ENCODE measurements around the gene NRXN3. TPM values are rescaled to one million over a fixed set of nuclear protein-coding genes. Genes with fewer than 3 reads are reported as not detected.

Gene NRXN3
- total RNA-seq, 1 experiment from 2014 or later: not detected

DNA sequence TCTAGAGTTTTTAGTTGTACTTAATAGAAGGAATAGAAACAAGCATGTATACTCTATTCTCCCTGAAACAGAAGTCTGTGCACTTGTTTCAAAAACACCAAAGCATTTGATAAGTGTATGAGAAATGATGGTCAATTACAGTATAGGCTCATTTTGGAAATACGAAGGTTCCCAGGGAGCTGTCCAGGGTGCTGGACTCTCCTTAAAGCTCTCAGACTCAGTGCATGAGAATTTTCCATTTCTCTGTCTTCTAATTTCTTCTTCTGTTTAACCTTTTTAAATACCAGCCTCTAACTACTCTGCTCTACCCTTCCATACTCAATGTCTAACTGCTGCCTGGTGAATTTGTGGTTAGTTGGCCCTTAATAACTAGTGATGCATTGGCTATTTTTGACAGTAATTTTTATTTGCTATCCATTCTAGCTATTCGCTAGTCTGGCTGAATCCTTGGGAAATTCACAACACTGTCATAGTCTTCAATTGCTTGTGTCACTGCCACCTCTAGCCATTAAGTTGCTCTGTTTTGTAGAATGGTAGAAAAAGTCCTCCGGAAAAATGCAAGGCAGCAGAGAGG is 229.2 kb downstream of the NRXN3 start:
- H3K9me3 ChIP-seq (ENCODE audit: control insufficient read depth in 1 of 2, insufficient read depth in 1 of 2, low read depth in 1 of 2, low read length in 2 of 2): no peaks in the 10 kb centered on the region
- no peak for DNase-seq (ENCODE audit: low read depth, low spot score)
- ChIA-PET POLR2A (no interaction called here), CTCF (no interaction called here), RAD21 (ENCODE audit: low non-redundant PET in 1 of 2, low total read pairs in 2 of 2, uncharacterized antibody in 2 of 2, unreplicated experiment in 2 of 2) (no interaction called here)
- H3K4me1 ChIP-seq (ENCODE audit: control insufficient read depth in 1 of 2, insufficient read depth in 2 of 2, low read length in 2 of 2): no peaks in the 10 kb centered on the region
- H4K20me1 ChIP-seq (ENCODE audit: insufficient read depth): no peaks in the 10 kb centered on the region
- BruUV-seq (replicated peaks): no TSS peak
- no peaks in the 10 kb centered on the region for H3K9me2 ChIP-seq (ENCODE audit: insufficient read depth)
- intact Hi-C loops (cut with micrococcal nuclease): no loop called here
- H3K27me3 ChIP-seq (ENCODE audit: insufficient read depth, low read length): peaks cover 5% of the 10 kb centered on the region; the same call in 1 of the 2 replicates
- no peak overlapping the region for H3K4me3 ChIP-seq (replicated peaks in 1 of 2; ENCODE audit: low read depth in 1 of 2, low read length in 2 of 2)
- no peak overlapping the region for H3K9ac ChIP-seq (ENCODE audit: low read length)
- no peak overlapping the region for H2AFZ ChIP-seq (ENCODE audit: low read depth, low read length, poor library complexity, severe bottlenecking)
- H3K79me2 ChIP-seq (ENCODE audit: insufficient read depth, low read length): no peaks in the 10 kb centered on the region
- TF ChIP-seq, protein P1, sequence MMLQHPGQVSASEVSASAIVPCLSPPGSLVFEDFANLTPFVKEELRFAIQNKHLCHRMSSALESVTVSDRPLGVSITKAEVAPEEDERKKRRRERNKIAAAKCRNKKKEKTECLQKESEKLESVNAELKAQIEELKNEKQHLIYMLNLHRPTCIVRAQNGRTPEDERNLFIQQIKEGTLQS (IDR thresholded peaks at IDR 0.05): no peak
- no peak for TF ChIP-seq ELF1 (IDR thresholded peaks at IDR 0.05; ENCODE audit: borderline replicate concordance, low read depth)
- TF ChIP-seq, protein P2, sequence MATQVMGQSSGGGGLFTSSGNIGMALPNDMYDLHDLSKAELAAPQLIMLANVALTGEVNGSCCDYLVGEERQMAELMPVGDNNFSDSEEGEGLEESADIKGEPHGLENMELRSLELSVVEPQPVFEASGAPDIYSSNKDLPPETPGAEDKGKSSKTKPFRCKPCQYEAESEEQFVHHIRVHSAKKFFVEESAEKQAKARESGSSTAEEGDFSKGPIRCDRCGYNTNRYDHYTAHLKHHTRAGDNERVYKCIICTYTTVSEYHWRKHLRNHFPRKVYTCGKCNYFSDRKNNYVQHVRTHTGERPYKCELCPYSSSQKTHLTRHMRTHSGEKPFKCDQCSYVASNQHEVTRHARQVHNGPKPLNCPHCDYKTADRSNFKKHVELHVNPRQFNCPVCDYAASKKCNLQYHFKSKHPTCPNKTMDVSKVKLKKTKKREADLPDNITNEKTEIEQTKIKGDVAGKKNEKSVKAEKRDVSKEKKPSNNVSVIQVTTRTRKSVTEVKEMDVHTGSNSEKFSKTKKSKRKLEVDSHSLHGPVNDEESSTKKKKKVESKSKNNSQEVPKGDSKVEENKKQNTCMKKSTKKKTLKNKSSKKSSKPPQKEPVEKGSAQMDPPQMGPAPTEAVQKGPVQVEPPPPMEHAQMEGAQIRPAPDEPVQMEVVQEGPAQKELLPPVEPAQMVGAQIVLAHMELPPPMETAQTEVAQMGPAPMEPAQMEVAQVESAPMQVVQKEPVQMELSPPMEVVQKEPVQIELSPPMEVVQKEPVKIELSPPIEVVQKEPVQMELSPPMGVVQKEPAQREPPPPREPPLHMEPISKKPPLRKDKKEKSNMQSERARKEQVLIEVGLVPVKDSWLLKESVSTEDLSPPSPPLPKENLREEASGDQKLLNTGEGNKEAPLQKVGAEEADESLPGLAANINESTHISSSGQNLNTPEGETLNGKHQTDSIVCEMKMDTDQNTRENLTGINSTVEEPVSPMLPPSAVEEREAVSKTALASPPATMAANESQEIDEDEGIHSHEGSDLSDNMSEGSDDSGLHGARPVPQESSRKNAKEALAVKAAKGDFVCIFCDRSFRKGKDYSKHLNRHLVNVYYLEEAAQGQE (IDR thresholded peaks at IDR 0.05; ENCODE audit: low read depth): peak; percentile 77
- TF ChIP-seq, protein P3, sequence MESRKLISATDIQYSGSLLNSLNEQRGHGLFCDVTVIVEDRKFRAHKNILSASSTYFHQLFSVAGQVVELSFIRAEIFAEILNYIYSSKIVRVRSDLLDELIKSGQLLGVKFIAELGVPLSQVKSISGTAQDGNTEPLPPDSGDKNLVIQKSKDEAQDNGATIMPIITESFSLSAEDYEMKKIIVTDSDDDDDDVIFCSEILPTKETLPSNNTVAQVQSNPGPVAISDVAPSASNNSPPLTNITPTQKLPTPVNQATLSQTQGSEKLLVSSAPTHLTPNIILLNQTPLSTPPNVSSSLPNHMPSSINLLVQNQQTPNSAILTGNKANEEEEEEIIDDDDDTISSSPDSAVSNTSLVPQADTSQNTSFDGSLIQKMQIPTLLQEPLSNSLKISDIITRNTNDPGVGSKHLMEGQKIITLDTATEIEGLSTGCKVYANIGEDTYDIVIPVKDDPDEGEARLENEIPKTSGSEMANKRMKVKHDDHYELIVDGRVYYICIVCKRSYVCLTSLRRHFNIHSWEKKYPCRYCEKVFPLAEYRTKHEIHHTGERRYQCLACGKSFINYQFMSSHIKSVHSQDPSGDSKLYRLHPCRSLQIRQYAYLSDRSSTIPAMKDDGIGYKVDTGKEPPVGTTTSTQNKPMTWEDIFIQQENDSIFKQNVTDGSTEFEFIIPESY (IDR thresholded peaks at IDR 0.05; ENCODE audit: extremely low read depth, insufficient replicate concordance, low read length): no peak
- no peak overlapping the region for H3K4me2 ChIP-seq (ENCODE audit: low read length)
- no peak overlapping the region for H3K27ac ChIP-seq (ENCODE audit: low read depth, low read length)
- ATAC-seq: no peak
- no peaks in the 10 kb centered on the region for H3K36me3 ChIP-seq (ENCODE audit: control insufficient read depth in 1 of 2, insufficient read depth in 2 of 2, low read length in 2 of 2)

Measured in HCT116 (cell line).